HG03432 (cell line): ENCODE data around the gene GPHN.

ENCODE experiments used
- ATAC-seq: cut with Tn5 transposase; IDR thresholded peaks from one replicate; pipeline ENCODE4 v1.9.1; 2021; ENCODE audit warnings: mild to moderate bottlenecking, moderate library complexity; ENCODE audit not compliant: unreplicated experiment

GPHN gene

DNA sequence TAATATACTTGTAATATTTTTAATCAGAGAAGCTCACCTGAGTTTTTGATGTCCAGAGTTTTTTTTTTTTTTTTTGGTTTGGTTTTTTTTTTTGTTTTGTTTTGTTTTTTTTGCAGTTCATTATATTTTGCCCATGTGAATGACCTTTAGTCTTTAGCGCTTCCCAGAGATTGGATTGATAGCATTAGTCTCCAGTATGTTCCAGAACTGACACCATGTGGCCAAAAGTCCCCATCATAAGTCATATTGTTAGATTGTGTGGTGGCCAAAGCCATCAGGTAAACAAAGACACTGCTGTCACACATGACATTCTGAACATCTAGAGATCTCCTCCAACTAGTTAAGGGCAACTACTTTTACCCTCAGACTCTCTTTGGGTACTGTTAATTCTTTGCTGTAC lies 408.5 kb downstream of the GPHN start:
- no peak for ATAC-seq

DNA sequence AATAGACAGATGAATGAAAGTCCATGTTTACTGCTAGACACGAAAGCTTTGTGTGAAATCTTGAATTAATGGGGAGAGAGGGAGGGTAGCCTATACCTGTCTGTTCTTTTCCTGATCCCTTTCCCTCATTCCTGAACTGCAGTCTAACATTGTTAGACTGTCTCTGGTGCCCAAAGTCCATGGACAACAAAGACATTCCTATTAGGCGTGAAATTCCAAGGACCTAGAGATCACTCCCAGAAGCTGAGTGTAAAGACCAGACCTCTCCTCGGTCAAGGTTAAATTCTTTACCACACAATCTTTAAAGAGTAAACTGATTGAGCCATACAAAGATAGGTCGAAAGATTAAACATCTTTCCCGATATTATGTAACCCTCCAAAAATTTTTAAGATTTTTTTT lies 410.6 kb downstream of the GPHN start:
- ATAC-seq = no peak

GRCh38 chr14:66920196-66920595 lies 412.2 kb downstream of the GPHN start:
- no peak for ATAC-seq

DNA sequence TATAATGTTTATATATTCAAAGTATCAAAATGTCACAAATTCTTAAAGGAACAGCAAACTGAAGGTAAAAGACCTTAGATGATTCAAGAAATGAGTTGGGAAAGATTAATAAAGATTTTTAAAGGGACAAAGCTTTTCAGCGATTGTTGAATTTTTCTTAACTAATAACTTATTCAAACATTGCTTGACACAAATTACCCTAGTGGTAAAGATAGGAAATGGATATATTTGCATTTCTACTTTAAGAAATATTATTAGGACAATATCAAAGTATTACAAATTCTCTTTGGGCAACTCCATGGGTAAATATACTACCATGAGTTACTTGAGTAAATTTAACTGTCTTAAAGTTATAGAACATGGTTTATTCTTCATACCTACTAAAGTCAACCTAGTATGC lies 415.3 kb downstream of the GPHN start:
- ATAC-seq = no peak

DNA sequence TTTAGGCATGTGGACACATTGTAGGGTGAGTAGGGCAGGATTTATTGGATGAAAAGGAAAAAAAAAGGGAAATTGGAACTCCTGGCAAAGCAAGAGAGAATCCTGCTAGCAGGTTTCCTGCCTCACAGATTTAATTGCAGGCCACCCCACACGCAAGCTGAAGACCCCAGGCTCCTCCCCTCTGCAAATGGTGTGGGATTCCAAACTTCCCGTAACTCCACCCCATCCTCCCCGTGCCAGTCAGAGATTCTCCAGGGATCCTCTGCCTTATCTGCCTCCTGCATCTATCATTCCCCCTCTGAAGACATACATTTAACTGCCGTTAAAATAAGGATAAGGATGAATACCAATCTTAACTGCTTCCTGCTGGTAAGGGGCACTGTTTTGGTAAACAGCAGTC lies 431.5 kb downstream of the GPHN start:
- no peak for ATAC-seq

DNA sequence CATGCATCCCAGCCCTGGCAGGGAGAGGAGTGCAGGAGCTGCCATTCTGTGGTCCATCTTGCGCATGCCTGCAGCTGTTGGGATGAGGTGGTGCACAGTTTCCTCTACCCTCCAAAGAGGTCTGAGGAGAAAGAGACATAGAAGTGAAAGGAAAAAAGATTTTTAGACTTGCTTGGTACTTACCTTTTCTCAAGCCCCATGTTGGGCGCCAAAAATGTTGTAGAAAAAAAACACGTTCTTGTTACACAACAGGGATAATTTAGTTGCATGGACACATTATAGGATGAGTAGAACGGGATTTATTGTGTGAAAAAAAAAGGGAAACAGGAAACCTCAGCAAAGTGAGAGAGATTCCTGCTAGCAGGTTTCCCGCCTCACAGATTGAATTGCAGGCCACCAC lies 436.9 kb downstream of the GPHN start:
- ATAC-seq = no peak

- ATAC-seq = no peak
Measured at GRCh38 chr14:66955159-66955558, 447.2 kb downstream of the GPHN start.

- ATAC-seq = no peak
Measured at GRCh38 chr14:66959437-66960050, 451.6 kb downstream of the GPHN start.

DNA sequence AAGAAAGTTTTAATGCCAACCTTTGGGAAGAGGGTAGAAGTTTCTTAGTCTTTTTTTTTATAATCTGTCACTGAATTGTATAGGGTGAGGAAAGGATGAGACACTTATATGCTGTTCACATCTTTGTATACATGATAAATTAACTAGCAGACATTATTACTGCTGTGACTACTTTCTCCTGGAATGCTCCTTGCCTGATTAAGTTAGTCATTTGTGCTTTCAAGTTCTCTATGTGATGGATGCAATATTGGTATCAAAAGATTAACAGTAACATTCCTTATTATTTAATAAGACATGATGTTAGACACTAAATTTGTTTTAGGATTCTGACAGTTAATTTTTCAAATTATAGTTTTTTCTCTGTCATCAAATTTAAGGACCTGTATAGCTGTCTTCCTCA lies 457.9 kb downstream of the GPHN start:
- ATAC-seq = no peak

DNA sequence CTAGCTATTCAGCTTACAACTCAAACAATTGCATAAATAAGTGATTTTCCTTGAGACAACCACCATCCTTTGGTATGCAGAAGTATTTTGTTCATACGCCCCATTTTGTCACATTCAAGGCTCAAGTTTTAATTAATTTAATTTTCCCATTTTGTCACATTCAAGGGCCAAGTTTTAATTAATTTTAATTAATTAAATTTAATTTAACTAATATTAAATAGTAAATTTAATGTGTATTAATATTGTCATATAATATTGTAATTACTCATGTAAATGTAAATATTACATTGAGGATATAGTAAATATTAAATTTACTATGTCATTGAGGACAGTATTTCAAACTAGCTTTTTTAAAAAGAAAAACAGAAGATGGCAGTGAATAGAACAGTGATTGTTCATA lies 464.5 kb downstream of the GPHN start:
- no peak for ATAC-seq

- no peak for ATAC-seq
Measured at GRCh38 chr14:66974397-66975025, 466.6 kb downstream of the GPHN start.

DNA sequence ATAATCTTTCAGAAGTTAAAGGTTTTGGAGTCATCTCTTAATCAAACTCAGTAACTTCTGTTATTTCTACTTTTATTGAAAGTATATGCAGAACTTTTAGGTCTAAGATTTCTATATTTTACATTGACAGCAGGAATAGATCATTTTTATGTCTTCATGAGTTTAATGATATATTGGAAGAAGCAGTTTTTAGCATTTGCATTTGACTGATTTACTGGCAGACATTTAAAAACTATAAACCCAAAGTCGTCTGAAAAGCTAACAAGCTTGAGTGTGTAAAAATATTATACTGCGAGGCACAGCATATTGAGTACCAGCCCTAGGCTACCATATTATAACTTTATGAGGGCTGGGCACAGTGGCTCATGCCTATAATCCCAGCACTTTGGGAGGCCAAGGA lies 467.3 kb downstream of the GPHN start:
- ATAC-seq = no peak

GRCh38 chr14:66979101-66979974 lies 471.4 kb downstream of the GPHN start:
- ATAC-seq = no peak

DNA sequence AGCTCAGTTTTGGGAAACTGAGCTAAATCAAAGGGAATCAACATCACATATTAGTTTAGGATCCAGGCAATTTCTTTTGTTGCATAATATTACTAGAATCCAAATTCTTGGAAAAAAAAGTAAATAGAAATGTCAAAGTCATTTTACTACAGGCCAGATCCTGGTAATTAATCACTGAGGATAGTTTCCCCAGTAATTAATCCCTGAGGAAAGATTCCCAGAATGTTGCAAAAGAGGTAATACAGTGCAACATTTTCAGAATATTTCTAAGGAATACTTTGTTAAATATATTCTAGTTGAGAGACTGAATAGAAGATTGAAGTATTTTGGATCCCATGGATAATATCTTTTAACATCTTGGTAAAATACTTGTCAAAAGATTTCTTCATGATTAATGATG lies 474.3 kb downstream of the GPHN start:
- no peak for ATAC-seq

GRCh38 chr14:66992776-66993175 lies 484.8 kb downstream of the GPHN start:
- no peak for ATAC-seq

DNA sequence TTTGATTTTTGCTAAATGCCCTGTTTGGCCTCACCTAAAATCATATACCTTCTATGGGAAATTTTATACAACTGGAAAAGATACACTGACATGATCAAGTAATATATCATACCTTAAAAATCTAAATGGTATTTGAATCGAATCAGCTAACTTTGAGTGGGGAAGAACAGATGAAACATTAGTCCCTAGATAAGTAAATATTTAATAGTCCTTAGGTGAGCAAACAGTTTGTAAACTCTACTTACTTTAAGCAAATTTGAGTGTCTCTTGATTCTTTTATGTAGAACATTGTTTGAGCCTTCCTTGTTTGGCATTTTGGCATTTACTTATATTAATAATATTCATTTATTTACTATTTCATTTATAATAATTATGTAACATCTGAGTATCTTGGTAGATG lies 485.6 kb downstream of the GPHN start:
- ATAC-seq = no peak

GRCh38 chr14:66998013-66998412 lies 490.1 kb downstream of the GPHN start:
- no peak for ATAC-seq

- ATAC-seq = no peak
Measured at GRCh38 chr14:66999978-67000377, 492.0 kb downstream of the GPHN start.

GRCh38 chr14:67002994-67003753 lies 495.2 kb downstream of the GPHN start:
- ATAC-seq = no peak

GRCh38 chr14:67004521-67004920 lies 496.6 kb downstream of the GPHN start:
- ATAC-seq = no peak

DNA sequence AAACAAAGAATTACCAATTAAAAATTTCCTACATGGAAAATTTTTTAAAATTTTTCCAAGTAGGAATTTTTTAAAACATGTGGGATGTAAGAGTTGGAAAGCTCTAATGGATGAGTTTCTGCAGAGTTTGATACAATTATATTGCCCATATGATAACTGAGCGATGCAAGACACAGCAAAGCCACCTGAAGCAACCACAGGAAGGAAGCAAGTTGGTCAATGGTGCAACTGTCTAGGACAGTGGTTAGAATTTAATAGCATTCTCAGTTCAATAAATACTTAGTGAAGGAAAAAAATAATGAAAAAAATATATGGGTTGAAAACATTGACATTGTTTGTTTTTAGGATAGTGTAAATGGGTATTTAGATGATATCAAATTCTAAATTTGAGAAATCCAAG lies 502.7 kb downstream of the GPHN start:
- no peak for ATAC-seq
